Left hindlimb (tissue), 1 donor: ENCODE data around the gene NMRK1.

Source experiments
- DNase-seq: peaks from one replicate; pipeline ENCODE4 v3.0.0-alpha.2; 2018

The NMRK1 gene

DNA sequence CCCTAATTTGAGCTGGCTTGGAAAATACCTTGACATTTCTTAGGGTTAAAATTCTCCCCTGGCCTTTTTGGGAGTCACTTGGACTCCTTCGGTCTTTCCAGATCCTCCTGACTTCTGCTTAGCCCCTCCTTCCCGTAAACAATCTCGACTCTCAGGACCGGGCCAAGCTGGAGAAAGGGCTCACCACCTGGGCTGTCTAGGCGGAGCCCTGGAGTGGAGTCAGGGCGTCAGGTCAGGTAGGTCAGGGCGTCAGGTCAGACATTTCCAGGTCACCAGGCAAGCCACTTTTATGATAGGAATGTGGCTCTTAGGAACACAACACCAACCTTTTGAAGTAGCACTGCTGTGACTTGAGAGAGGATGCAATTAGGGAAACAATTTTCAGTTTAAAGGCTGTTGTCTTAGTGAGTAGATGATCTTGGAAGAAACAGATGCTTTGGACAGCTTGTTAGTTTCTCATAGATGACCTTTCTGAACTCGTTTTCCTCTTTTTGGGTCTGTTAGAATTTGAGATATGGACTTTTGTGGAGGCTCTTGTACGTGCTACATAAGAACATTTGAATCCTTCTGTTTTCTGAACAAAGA is 13.1 kb upstream of the NMRK1 start:
- DNase-seq, result no peak

- no peak for DNase-seq
These were observed 8.8 kb upstream of the NMRK1 start for GRCh38 chr9:75096796-75097195.

GRCh38 chr9:75092766-75093165 is 4.8 kb upstream of the NMRK1 start:
- no peak for DNase-seq

- no peak for DNase-seq
These were observed 2.6 kb upstream of the NMRK1 start for GRCh38 chr9:75090579-75090978.

- no peak for DNase-seq
These were observed 1.4 kb upstream of the NMRK1 start for GRCh38 chr9:75089373-75089766.

- peak; percentile 68 for DNase-seq
These were observed 854 bp upstream of the NMRK1 start for GRCh38 chr9:75088646-75089372.

DNA sequence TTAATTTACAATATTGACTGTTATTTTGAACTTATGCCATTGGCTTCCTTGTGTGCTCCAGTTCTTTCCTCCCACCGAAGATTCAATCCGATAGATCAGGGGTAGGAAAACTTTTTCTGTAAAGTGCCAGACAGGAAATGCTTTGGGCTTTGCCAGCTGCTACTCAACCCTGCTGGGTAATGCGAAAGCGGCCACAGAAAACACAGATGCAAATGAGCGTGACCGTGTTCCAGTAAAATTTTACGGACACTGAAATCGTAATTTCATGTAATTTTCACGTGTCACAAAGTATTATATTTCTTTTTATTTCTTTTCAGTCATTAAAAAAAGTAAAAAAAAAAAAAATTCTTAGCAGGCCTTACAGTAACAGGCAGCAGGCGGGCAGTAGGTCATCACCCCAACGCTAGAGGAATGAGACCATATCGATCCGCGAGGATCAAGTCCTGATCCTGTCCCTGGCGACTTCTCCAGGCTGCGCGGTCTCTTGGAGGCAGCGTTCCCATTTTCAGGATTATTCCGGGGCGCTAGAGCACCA is 599 bp downstream of the NMRK1 start:
- no peak for DNase-seq

GRCh38 chr9:75086541-75087288 is 1.2 kb downstream of the NMRK1 start:
- DNase-seq, result no peak

- no peak for DNase-seq
These were observed 2.3 kb downstream of the NMRK1 start for GRCh38 chr9:75085640-75086039.

- no peak for DNase-seq
These were observed 3.8 kb downstream of the NMRK1 start for GRCh38 chr9:75084081-75084672.

DNA sequence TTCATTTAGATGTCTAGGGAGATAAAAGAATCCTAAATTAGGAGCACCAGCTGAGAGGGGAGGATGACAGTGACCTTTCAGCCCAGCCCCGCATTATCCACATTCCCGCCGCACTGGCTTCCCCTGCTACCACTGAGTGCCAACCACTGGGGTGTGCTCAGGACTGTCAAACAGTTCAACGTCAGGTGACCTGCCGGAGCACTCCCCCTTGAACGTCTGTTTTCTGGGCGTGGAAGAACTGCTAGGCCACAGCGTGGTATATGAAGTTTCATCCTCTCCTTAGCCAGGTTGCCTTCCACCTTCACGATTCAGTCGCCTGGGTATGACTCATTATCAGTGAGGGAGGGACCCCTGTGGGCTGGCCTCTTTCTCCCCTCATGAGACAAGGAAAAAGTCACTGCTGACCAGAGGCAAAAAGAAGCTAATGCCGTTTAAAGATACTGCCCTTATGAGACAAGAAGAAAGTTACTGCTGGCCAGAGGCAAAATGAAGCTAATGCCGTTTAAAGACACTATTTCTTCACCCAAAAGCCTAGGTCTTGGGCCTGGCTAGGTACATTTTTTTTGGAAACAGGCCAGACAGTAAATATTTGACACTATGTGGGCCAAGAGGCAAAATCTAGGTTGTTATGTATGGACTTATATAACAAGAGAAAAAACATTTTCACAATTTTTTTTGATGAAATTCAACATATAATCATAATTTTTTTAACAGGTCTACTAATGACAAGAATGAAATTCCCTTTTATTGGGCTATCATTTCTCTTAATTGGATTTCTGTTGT is 4.6 kb downstream of the NMRK1 start:
- DNase-seq, result no peak

DNA sequence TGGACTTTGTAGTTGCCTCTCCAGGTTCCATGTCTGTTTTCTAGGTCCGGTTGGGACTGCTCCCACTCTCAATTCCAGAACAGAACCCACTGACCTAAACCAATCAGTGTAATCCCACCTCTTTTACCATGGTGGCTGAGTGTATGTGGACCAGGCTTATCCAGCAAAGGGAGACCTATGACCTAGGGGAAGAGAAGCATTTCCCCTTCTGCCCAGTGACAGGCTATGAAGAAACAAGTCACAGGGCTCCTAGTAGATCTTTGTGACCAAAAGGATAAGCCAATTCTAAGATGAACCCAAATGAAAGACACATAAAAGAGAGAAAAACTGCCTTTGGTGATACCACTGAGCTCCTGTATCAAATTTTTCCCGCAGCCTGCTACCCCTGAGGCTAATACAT is 6.3 kb downstream of the NMRK1 start:
- no peak for DNase-seq

DNA sequence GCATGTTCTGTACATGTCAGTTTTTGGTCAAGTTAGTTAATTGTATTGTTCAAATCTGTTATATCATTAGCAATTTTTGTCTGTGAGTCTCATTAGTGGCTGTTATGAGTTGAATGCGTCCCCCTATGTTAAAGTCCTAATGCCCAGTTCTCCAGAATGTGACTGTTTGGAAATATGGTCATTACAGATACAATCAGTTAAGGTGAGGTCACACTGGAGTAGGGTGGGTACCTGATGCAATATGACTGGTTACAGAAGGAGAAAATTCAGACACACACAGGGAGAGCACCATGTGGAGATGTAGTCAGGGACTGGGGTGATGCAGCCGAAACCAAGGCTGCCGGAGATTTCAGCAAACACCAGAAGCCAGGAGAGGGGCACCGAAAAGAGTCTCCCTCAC is 15.1 kb downstream of the NMRK1 start:
- no peak for DNase-seq

GRCh38 chr9:75071530-75072122 is 16.3 kb downstream of the NMRK1 start:
- DNase-seq, result no peak

DNA sequence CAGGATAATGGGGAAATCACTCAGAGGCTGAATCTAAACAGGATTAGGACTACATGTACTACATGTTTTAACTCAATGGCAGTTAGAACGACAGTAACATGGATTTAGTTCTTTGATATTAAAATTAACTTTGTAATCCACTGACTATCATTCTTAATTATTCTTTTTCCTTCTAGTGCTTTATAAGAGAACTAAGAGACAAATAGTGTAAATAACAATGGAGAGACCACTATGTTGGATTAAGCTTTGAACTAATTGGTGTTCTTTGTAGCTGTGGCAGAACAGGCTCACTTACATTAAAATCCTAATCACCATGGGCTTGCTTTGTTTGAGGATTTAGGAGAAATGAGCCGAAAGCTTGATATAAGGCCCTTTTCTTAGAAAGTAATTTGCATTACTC is 18.8 kb downstream of the NMRK1 start:
- DNase-seq, result no peak

GRCh38 chr9:75067894-75068293 is 20.1 kb downstream of the NMRK1 start:
- DNase-seq, result no peak

- no peak for DNase-seq
These were observed 22.4 kb downstream of the NMRK1 start for GRCh38 chr9:75065510-75065909.

DNA sequence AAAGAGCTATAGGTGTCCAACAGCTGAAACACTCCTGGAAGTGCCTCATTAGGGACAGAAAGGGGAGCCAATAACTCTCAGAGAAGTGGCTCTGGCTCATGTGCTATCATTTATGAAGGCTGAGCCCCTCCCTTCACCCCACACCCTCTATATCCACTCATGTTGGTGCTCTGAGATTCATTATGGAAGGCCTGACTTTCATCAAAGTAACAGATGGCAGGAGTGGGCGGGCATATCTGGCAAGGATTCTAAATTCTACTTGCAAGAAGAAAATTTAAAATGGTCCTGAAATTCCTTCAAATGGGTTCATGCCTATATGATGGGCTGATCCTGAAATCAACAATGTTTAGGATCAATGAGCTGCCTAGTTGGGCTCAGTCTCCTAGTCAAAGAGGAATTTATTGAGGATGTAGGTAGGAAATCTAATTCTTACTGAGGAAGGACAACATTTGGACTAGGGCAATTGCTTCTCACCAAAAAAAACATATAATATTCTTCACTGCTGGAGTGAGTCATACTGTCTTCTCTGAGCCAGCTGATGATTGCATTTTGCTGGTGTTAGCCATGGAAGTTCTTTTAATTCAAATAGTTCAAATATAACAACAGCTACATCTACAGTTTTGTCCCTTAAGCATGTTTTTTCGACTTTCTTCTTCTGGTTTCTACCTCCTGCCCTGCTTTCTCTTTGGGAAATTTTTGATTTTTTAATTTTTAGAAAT is 23.5 kb downstream of the NMRK1 start:
- no peak for DNase-seq

GRCh38 chr9:75063556-75064305 is 24.2 kb downstream of the NMRK1 start:
- DNase-seq, result no peak

- DNase-seq, result no peak
These were observed 26.8 kb downstream of the NMRK1 start for GRCh38 chr9:75061169-75061568.
